ENCODE data around the gene CD109. TPM values are rescaled to one million over a fixed set of nuclear protein-coding genes. Genes with fewer than 3 reads are reported as not detected.

Gene CD109
- total RNA-seq, 5 donors from 2014 or later (not counting 1 experiment from before 2014, with no cell fraction given) = 0.59 to 1.0 (median 0.68) TPM

DNA sequence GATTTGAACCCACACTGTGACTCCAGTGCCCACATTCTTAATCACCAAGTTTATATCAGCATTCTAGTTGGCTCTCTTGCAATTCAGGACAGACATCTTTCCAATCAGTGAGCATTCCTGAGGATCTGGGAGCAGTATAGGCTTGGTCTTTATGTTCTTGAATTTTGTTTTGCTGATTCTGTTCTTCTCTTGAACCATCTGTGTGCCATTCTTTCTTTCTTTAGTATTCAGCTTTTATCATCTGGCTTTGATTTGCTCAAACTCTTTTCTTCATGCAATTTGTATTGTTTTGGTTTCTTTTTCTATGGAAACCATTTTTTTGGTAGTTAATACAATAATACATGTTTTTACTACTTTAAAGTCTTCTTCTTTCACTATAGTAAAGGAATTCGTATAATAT lies 162.4 kb downstream of the CD109 start:
- Mint-ChIP-seq H3K36me3 (no peaks in the 10 kb centered on the region), H3K4me1 (no peaks in the 10 kb centered on the region), H3K9me3 (no peaks in the 10 kb centered on the region), H3K4me3 (no peak overlapping the region), H3K27me3 (no peaks in the 10 kb centered on the region), H3K27ac (no peak overlapping the region)
- H3K4me1 ChIP-seq (ENCODE audit: control insufficient read depth in 1 of 2, extremely low read depth in 1 of 2, insufficient read depth in 2 of 2, low read length in 2 of 2) = no peaks in the 10 kb centered on the region
- no peaks in the 10 kb centered on the region for H3K27me3 ChIP-seq (replicated peaks in 1 of 2; ENCODE audit: control insufficient read depth in 2 of 2, extremely low read depth in 1 of 2, insufficient read depth in 2 of 2, low read length in 1 of 2)
- no peak overlapping the region for H3K4me3 ChIP-seq (ENCODE audit: control insufficient read depth in 1 of 2, extremely low read depth in 1 of 2, low read length in 1 of 2)
- ChIA-PET POLR2A (no interaction called here), CTCF (interaction anchor here in 1 of 2 donors (0.5 to 1.0 kb wide), 2 partner anchors 670 to 1351 kb away, joined by 4 to 6 read pairs; no protein-coding TSS in a partner anchor)
- H3K9me3 ChIP-seq = no peaks in the 10 kb centered on the region
- ATAC-seq (replicated peaks in 1 of 4) = no peak
- no peak for DNase-seq
- no peak overlapping the region for H3K27ac ChIP-seq (ENCODE audit: low read length)
- no peaks in the 10 kb centered on the region for H3K36me3 ChIP-seq (ENCODE audit: control insufficient read depth in 2 of 2, extremely low read depth in 1 of 2, insufficient read depth in 1 of 2, low read length in 1 of 2)
- WGBS (ENCODE audit: insufficient coverage) = no CpG with 5 or more reads among the region's 1 CpG

DNA sequence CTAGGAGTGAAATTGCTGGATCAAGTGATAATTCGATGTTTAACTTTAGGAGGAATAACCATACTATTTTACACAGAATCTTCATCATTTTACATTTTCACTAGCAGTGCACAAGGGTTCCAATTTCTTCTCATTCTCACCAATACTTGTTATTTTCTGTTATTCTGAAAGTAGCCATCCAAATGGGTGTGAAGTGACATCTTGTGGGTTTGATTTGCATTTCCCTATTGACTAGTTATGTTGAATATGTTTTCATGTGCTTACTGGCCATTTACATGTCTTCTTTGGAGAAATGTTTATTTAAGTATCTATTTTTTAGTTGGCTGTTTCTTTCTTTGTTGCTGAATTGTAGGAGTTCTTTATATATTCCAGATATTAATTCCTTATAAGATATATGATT lies 164.3 kb downstream of the CD109 start:
- ATAC-seq (replicated peaks in 1 of 4) (no peak), DNase-seq (no peak)
- no peaks in the 10 kb centered on the region for H3K9me3 Mint-ChIP-seq
- WGBS (ENCODE audit: insufficient coverage) = no CpG with 5 or more reads among the region's 1 CpG
- H3K4me3 ChIP-seq (ENCODE audit: control insufficient read depth in 1 of 2, extremely low read depth in 1 of 2, low read length in 1 of 2) = no peak overlapping the region
- no peaks in the 10 kb centered on the region for H3K36me3 ChIP-seq (ENCODE audit: control insufficient read depth in 2 of 2, extremely low read depth in 1 of 2, insufficient read depth in 1 of 2, low read length in 1 of 2)
- H3K27me3 Mint-ChIP-seq = no peaks in the 10 kb centered on the region
- ChIA-PET CTCF (interaction anchor here in 1 of 2 donors (1.3 kb wide), 1 partner anchor 1349 kb away, joined by 5 read pairs; no protein-coding TSS in a partner anchor), POLR2A (no interaction called here)
- no peaks in the 10 kb centered on the region for H3K27me3 ChIP-seq (replicated peaks in 1 of 2; ENCODE audit: control insufficient read depth in 2 of 2, extremely low read depth in 1 of 2, insufficient read depth in 2 of 2, low read length in 1 of 2)
- H3K27ac ChIP-seq (ENCODE audit: low read length) = no peak overlapping the region
- no peaks in the 10 kb centered on the region for H3K4me1 Mint-ChIP-seq
- no peak overlapping the region for H3K27ac Mint-ChIP-seq
- H3K4me1 ChIP-seq (ENCODE audit: control insufficient read depth in 1 of 2, extremely low read depth in 1 of 2, insufficient read depth in 2 of 2, low read length in 2 of 2) = no peaks in the 10 kb centered on the region
- no peaks in the 10 kb centered on the region for H3K9me3 ChIP-seq
- no peak overlapping the region for H3K4me3 Mint-ChIP-seq
- no peaks in the 10 kb centered on the region for H3K36me3 Mint-ChIP-seq

DNA sequence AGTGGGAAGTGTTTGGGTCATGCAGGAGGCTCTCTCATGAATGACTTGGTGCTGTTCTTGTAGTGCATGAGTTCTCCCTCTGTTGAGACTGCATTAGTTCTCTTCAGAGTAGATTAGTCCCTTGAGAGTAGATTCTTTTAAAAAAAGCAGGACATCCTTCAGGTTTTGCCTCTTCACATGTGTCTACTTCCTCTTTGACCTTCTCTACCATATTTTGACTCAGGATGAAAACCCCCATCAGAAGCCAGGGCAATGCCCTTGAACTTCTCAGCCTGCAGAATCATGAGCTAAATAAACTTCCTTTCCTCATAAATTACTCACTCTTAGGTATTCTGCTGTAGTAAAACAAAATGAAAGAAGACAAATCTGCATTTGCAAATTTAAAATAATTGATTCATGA lies 170.3 kb downstream of the CD109 start:
- POLR2A ChIA-PET = no interaction called here
- no peaks in the 10 kb centered on the region for H3K9me3 ChIP-seq
- ATAC-seq (replicated peaks in 1 of 4) (no peak), DNase-seq (no peak)
- no peak overlapping the region for H3K4me3 Mint-ChIP-seq
- H3K36me3 Mint-ChIP-seq = no peaks in the 10 kb centered on the region
- no peaks in the 10 kb centered on the region for H3K4me1 ChIP-seq (ENCODE audit: control insufficient read depth in 1 of 2, extremely low read depth in 1 of 2, insufficient read depth in 2 of 2, low read length in 2 of 2)
- no peak overlapping the region for H3K27ac ChIP-seq (ENCODE audit: low read length)
- no peak overlapping the region for H3K4me3 ChIP-seq (ENCODE audit: control insufficient read depth in 1 of 2, extremely low read depth in 1 of 2, low read length in 1 of 2)
- H3K36me3 ChIP-seq (ENCODE audit: control insufficient read depth in 2 of 2, extremely low read depth in 1 of 2, insufficient read depth in 1 of 2, low read length in 1 of 2) = no peaks in the 10 kb centered on the region
- no peaks in the 10 kb centered on the region for H3K4me1 Mint-ChIP-seq
- no peaks in the 10 kb centered on the region for H3K27me3 ChIP-seq (replicated peaks in 1 of 2; ENCODE audit: control insufficient read depth in 2 of 2, extremely low read depth in 1 of 2, insufficient read depth in 2 of 2, low read length in 1 of 2)
- H3K27me3 Mint-ChIP-seq = no peaks in the 10 kb centered on the region
- no peaks in the 10 kb centered on the region for H3K9me3 Mint-ChIP-seq
- CTCF ChIA-PET = interaction anchor here (0.6 to 2.4 kb wide), 3 partner anchors 10 to 1630 kb away, joined by 3 to 5 read pairs (median 4); no protein-coding TSS in a partner anchor
- no peak overlapping the region for H3K27ac Mint-ChIP-seq

DNA sequence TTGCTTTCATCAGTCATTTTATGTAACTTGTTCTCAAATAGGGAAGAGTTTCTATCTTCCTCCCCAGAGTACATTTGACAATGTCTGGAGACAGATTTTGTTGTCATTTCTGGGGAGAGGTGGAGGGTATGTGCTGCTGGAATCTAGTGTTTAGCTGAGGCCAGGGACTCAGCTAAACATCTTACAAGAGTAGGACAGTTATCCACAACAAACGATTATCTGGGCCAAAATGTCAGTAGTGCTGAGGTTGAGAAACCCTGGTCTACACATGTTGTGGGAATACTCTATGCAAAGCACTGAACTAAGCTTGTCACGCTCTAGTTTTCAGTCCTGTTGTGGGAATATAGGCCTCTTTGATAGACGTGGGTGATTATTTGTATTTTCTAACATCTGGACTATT lies 171.4 kb downstream of the CD109 start:
- Histone ChIP-seq H3K27ac (ENCODE audit: low read length) (no peak overlapping the region), H3K27me3 (replicated peaks in 1 of 2; ENCODE audit: control insufficient read depth in 2 of 2, extremely low read depth in 1 of 2, insufficient read depth in 2 of 2, low read length in 1 of 2) (no peaks in the 10 kb centered on the region), H3K36me3 (ENCODE audit: control insufficient read depth in 2 of 2, extremely low read depth in 1 of 2, insufficient read depth in 1 of 2, low read length in 1 of 2) (no peaks in the 10 kb centered on the region), H3K4me1 (ENCODE audit: control insufficient read depth in 1 of 2, extremely low read depth in 1 of 2, insufficient read depth in 2 of 2, low read length in 2 of 2) (no peaks in the 10 kb centered on the region), H3K9me3 (no peaks in the 10 kb centered on the region), H3K4me3 (ENCODE audit: control insufficient read depth in 1 of 2, extremely low read depth in 1 of 2, low read length in 1 of 2) (no peak overlapping the region)
- 80% methylated on average over 1 of the region's 3 CpGs for WGBS (ENCODE audit: insufficient coverage)
- Mint-ChIP-seq H3K4me1 (no peaks in the 10 kb centered on the region), H3K27ac (no peak overlapping the region), H3K27me3 (peaks cover 0 to 2% of the 10 kb centered on the region in 2 donors), H3K4me3 (no peak overlapping the region), H3K9me3 (no peaks in the 10 kb centered on the region), H3K36me3 (no peaks in the 10 kb centered on the region)
- ChIA-PET POLR2A (no interaction called here), CTCF (no interaction called here)
- ATAC-seq (replicated peaks in 1 of 4) = no peak
- DNase-seq = no peak

DNA sequence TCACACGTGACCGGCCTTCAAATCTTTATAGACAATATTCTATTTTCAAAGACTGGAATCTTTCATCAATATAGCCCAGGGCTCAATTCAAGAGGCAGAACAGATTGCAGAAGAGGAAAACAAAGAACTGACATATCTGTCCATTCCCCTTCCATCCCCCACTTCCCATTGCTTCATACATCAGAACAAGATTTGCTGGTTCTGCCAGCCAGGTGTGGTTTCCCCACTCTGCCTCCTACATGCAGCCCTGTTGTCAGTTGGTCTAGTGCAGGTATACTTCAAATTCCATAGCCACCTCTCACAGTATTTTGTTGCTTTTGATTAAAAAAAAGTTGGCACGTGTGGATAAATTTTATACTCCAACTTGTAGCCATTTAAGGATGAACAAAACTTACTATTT lies 174.9 kb downstream of the CD109 start:
- ATAC-seq (replicated peaks in 1 of 4) (no peak), DNase-seq (no peak)
- POLR2A ChIA-PET = no interaction called here
- Histone ChIP-seq H3K4me3 (ENCODE audit: control insufficient read depth in 1 of 2, extremely low read depth in 1 of 2, low read length in 1 of 2) (no peak overlapping the region), H3K27ac (ENCODE audit: low read length) (no peak overlapping the region), H3K9me3 (no peaks in the 10 kb centered on the region), H3K4me1 (ENCODE audit: control insufficient read depth in 1 of 2, extremely low read depth in 1 of 2, insufficient read depth in 2 of 2, low read length in 2 of 2) (no peaks in the 10 kb centered on the region), H3K36me3 (ENCODE audit: control insufficient read depth in 2 of 2, extremely low read depth in 1 of 2, insufficient read depth in 1 of 2, low read length in 1 of 2) (no peaks in the 10 kb centered on the region), H3K27me3 (replicated peaks in 1 of 2; ENCODE audit: control insufficient read depth in 2 of 2, extremely low read depth in 1 of 2, insufficient read depth in 2 of 2, low read length in 1 of 2) (peaks cover 0 to 3% of the 10 kb centered on the region in 2 experiments)
- Mint-ChIP-seq H3K9me3 (peaks cover 0 to 3% (median 0%) of the 10 kb centered on the region in 3 donors), H3K36me3 (no peaks in the 10 kb centered on the region), H3K27me3 (peaks cover 4 to 6% of the 10 kb centered on the region in 2 donors), H3K27ac (no peak overlapping the region), H3K4me1 (peaks cover 2 to 8% (median 6%) of the 10 kb centered on the region in 3 donors), H3K4me3 (no peak overlapping the region)
- 84% methylated on average over 2 of the region's 3 CpGs for WGBS (ENCODE audit: insufficient coverage)
- CTCF ChIA-PET = no interaction called here

DNA sequence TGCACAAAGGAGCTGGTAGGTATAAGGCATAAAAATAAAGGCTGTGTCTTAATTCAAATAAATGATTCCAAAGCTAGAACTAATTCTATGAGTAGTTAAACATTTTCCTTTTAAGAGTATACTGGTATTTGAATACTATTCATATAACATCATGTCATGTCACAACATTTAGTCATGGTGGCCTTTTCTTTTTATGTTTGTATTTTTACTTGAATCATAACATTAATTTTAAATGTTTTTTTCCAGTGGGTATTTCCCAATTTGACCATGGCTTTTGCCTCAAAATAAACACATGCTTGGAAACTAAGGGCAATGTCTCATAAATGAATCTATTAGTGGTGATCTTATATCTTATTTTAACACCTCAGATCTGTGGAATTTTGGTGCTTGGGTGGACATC lies 177.1 kb downstream of the CD109 start:
- POLR2A ChIA-PET = no interaction called here
- CTCF ChIA-PET = no interaction called here
- ATAC-seq (replicated peaks in 1 of 4) (no peak), DNase-seq (no peak)
- Histone ChIP-seq H3K27ac (ENCODE audit: low read length) (no peak overlapping the region), H3K4me3 (ENCODE audit: control insufficient read depth in 1 of 2, extremely low read depth in 1 of 2, low read length in 1 of 2) (no peak overlapping the region), H3K27me3 (replicated peaks in 1 of 2; ENCODE audit: control insufficient read depth in 2 of 2, extremely low read depth in 1 of 2, insufficient read depth in 2 of 2, low read length in 1 of 2) (peaks cover 0 to 3% of the 10 kb centered on the region in 2 experiments), H3K4me1 (ENCODE audit: control insufficient read depth in 1 of 2, extremely low read depth in 1 of 2, insufficient read depth in 2 of 2, low read length in 2 of 2) (no peaks in the 10 kb centered on the region), H3K9me3 (no peaks in the 10 kb centered on the region), H3K36me3 (ENCODE audit: control insufficient read depth in 2 of 2, extremely low read depth in 1 of 2, insufficient read depth in 1 of 2, low read length in 1 of 2) (no peaks in the 10 kb centered on the region)
- no peaks in the 10 kb centered on the region for H3K36me3 Mint-ChIP-seq
- H3K9me3 Mint-ChIP-seq = peaks cover 0 to 3% (median 0%) of the 10 kb centered on the region in 3 donors
- peaks cover 2 to 8% (median 6%) of the 10 kb centered on the region in 3 donors for H3K4me1 Mint-ChIP-seq
- H3K27ac Mint-ChIP-seq = no peak overlapping the region
- H3K4me3 Mint-ChIP-seq = no peak overlapping the region
- H3K27me3 Mint-ChIP-seq = peaks cover 4 to 6% of the 10 kb centered on the region in 2 donors
